Left ventricle myocardium inferior (tissue), 1 donor: ENCODE results near the gene OR2A7. TPM values are rescaled to one million over a fixed set of nuclear protein-coding genes. Genes with fewer than 3 reads are reported as not detected.
"Not testable (repeated sequence)": the region's sequence is repeated elsewhere in the genome, so short reads cannot be mapped to it uniquely, and the experiment has no call there.

Experiments
- DNase-seq: peaks from one replicate; pipeline ENCODE4 v3.0.0-alpha.2; 2020
- H3K27ac ChIP-seq: fragments of 200-600 bp; replicated peaks from 2 replicates; pipeline ENCODE4 v1.8.0; 2021
- H3K27me3 ChIP-seq: fragments of 200-600 bp; 2 replicates; pipeline ENCODE4 v1.8.0; 2021; ENCODE audit warnings: low read depth
- H3K36me3 ChIP-seq: fragments of 200-600 bp; 2 replicates; pipeline ENCODE4 v1.8.0; 2021
- H3K4me1 ChIP-seq: fragments of 200-600 bp; 2 replicates; pipeline ENCODE4 v1.8.0; 2021
- H3K4me3 ChIP-seq: fragments of 200-600 bp; 2 replicates; pipeline ENCODE4 v1.8.0; 2021; ENCODE audit warnings: mild to moderate bottlenecking, moderate library complexity
- H3K9me3 ChIP-seq: fragments of 200-600 bp; replicated peaks from 2 replicates; pipeline ENCODE4 v1.8.0; 2021
- intact Hi-C: fragments of 100-400 bp; cut with micrococcal nuclease; formaldehyde crosslinking; loops from one replicate; pipeline ENCODE4 v1.11.0; 2022
- total RNA-seq: library from RNA; stranded (reverse); fragmentation: NEBNext Ultra II Directional; extraction: Animal tissue kit (Norgen Biotek cat#: 25700); gene quantifications from one replicate; pipeline ENCODE4 v1.2.1, GENCODE V29; 2021
- TF ChIP-seq, protein P1 (sequence below): fragments of 200-600 bp; IDR thresholded peaks from 2 replicates; pipeline ENCODE4 v1.8.0; 2021; ENCODE audit warnings: antibody characterized with exemption, mild to moderate bottlenecking, borderline replicate concordance
- donor health status: DM: no; HTN: yes; CAD: no; lungs with severe emphysema.

Gene OR2A7
- total RNA-seq, 1 donor from 2014 or later = 0.16 TPM

DNA sequence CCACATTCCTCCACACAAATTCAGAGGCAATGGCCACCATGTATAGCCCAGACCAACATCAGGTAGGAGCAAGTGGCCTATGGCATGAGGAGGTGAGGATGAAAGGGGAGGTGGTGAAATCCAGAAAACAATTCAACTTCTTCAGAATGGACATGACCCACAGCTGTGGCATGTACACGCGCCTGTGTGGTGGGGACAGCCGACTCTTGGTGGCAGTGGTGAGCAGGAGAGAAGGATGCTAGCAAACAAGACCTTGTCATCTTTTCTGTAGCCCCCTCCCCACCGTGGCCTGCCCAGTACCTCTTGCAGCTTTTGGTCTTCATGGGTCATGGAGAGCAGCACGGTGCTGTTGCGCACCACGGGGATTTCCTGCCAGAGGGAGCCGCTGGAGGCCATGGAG is 17.4 kb upstream of the OR2A7 start:
- H3K4me3 ChIP-seq, H3K27me3 ChIP-seq, H3K36me3 ChIP-seq, intact Hi-C loops, DNase-seq, H3K9me3 ChIP-seq, H3K27ac ChIP-seq, H3K4me1 ChIP-seq: not testable (repeated sequence)

DNA sequence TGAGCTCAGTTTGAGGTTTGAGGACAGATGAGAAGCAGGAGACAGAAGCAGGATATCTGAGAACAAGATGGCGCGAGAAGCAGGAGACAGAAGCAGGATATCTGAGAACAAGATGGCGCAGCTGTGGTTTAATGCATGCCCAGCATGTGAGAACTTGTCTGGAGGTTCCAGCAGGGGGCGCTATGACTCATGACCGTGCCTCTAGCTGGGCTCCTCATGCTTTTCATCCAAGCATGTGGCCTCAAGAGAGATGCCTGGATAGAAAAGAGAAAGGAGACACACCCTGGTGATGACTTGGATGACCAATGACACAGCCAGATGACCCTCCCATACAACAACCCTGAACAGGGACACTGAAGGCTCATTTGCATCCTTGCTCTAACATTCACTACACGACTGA is 15.4 kb upstream of the OR2A7 start:
- intact Hi-C loops, H3K27ac ChIP-seq, H3K36me3 ChIP-seq, H3K4me1 ChIP-seq, H3K9me3 ChIP-seq, H3K4me3 ChIP-seq, H3K27me3 ChIP-seq, DNase-seq: not testable (repeated sequence)

DNA sequence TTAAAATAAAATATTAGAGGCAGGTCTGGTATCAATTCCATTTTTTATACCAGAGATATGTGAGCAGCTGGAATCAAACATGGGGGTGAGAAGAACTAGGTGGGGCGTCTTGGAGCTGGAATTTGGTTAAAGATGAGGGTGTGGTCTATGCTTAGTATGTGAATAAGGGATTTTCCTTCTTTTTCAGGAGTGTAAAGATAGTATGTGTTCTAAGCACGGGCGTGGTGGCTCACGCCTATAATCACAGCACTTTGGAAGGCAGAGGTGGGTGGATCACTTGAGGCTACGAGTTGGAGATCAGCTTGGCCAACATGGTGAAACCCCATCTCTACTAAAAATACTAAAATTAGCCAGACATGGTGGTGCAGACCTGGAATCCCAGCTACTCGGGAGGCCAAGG is 10.7 kb upstream of the OR2A7 start:
- DNase-seq, H3K4me1 ChIP-seq, H3K9me3 ChIP-seq, H3K27ac ChIP-seq, H3K27me3 ChIP-seq, H3K36me3 ChIP-seq, H3K4me3 ChIP-seq, intact Hi-C loops: not testable (repeated sequence)

DNA sequence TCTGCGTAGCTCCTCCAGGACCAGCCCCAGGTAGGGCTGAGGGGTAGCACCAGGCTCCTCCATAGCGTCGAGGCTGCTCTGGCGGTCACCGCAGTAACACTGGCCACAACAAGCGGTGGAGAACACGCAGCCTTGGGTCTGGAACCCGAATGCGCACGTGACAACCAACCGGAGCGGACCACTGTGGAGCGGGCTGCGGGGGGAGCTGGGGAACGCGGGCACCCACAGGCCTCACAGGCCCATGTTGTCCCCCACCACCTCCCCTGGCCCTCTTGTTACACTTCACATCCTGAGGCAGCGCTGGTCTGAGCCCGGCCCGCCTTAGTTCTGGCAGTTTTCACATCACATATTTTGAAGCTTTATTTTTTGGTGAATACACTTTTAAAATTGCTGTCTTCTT is 4.6 kb upstream of the OR2A7 start, which contains the start of gene CTAGE8:
Gene CTAGE8 (minus strand): TSS at position 101 of the 400 bp plus-strand sequence. CDS start 38 bp downstream, at position 63.
- H3K4me1 ChIP-seq, DNase-seq, H3K27me3 ChIP-seq, H3K4me3 ChIP-seq, intact Hi-C loops, H3K9me3 ChIP-seq, H3K36me3 ChIP-seq, H3K27ac ChIP-seq: not testable (repeated sequence)

DNA sequence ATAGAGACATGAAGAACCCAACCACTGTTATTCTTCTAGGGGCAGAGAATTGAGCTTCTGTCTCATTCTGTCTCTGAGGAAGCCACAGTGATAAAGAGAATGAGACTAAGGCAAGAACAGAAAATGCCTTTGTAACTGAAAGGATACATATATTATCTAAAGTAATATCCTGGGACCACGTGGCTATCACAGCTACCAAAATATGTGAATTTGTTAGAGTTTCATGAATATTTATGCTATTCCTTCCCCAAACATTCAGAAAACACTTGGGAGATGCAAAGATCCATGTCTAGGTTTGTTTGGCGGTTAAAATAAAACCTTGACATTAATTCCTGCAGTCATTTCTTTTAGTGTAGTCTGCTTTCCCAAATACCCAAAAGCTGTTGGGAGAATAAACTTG is 2.5 kb downstream of the OR2A7 start:
- H3K27me3 ChIP-seq, H3K4me3 ChIP-seq, H3K9me3 ChIP-seq, H3K36me3 ChIP-seq, intact Hi-C loops, H3K4me1 ChIP-seq, DNase-seq, H3K27ac ChIP-seq: not testable (repeated sequence)

DNA sequence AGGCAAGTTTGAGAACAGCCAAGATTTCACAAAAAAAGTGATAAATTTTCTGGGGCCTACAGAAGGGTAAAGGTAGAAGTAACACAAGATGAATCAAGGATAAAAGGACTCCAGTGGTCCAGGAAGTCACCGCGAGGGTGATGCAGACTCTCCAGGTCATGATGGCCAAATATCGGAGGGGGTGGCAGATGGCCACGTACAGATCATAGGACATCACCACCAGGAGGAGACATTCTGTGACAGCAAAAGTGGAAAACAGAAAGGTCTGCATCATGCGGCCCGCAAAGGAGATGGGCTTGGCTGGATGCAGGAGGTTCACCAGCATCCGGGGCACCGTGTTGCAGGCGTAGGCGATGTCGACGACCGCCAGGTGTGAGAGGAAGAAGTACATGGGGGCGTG is 5.5 kb downstream of the OR2A7 start:
- not testable (repeated sequence) for H3K27ac ChIP-seq, DNase-seq

DNA sequence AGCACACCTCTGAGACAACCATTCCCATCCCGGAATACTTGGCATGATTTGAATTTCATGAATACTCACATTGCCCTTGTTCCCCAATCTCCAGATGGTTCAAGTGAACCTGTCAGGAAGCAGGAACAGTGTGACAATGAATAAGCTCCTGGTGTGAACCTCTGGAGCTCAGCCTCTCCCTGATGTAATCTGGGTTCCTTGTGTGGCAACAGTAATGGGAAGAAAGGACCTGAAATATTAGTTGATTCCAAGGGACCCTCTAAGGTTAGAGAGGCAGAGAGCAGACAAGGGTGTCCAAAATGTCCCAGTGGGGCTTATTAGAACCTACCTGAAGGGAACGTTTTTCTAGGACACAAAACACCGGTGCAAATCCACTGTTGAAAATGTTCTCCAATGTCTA is 8.5 kb downstream of the OR2A7 start:
- no peak overlapping the region for H3K27ac ChIP-seq
- H3K4me1 ChIP-seq = no peaks in the 10 kb centered on the region
- no peak overlapping the region for H3K4me3 ChIP-seq
- no peaks in the 10 kb centered on the region for H3K36me3 ChIP-seq
- DNase-seq = no peak
- no peaks in the 10 kb centered on the region for H3K27me3 ChIP-seq
- intact Hi-C loops = no loop called here
- no peaks in the 10 kb centered on the region for H3K9me3 ChIP-seq
- TF ChIP-seq, protein P1, sequence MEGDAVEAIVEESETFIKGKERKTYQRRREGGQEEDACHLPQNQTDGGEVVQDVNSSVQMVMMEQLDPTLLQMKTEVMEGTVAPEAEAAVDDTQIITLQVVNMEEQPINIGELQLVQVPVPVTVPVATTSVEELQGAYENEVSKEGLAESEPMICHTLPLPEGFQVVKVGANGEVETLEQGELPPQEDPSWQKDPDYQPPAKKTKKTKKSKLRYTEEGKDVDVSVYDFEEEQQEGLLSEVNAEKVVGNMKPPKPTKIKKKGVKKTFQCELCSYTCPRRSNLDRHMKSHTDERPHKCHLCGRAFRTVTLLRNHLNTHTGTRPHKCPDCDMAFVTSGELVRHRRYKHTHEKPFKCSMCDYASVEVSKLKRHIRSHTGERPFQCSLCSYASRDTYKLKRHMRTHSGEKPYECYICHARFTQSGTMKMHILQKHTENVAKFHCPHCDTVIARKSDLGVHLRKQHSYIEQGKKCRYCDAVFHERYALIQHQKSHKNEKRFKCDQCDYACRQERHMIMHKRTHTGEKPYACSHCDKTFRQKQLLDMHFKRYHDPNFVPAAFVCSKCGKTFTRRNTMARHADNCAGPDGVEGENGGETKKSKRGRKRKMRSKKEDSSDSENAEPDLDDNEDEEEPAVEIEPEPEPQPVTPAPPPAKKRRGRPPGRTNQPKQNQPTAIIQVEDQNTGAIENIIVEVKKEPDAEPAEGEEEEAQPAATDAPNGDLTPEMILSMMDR = no peak

More for the DNA sequence above, 5.5 kb downstream of the OR2A7 start:
- H3K4me1 ChIP-seq, H3K27me3 ChIP-seq, intact Hi-C loops, H3K4me3 ChIP-seq, H3K36me3 ChIP-seq, H3K9me3 ChIP-seq: not testable (repeated sequence)

DNA sequence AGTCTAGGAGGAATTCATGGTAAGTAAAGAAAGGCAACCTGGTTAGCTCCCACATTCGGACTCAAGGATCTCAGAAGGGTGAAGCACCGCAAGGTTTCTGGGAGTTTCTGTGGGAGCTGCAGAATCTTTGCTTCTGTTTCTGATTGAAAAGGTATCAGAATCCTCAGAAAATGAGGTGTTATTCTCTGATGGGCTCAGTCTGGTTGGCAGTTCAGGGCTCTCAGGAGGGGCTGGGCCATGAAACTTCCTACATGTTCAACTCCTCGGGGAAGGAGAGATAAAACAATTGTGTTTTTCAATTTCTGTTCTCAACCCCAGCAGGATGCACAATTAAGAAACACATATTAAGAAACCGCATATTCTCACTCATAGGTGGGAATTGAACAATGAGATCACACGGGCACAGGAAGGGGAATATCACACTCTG is 9.1 kb downstream of the OR2A7 start:
- H3K27ac ChIP-seq = no peak overlapping the region
- no peak for DNase-seq
- intact Hi-C loops = no loop called here
- no peaks in the 10 kb centered on the region for H3K9me3 ChIP-seq
- H3K27me3 ChIP-seq = no peaks in the 10 kb centered on the region
- no peaks in the 10 kb centered on the region for H3K4me1 ChIP-seq
- no peaks in the 10 kb centered on the region for H3K36me3 ChIP-seq
- H3K4me3 ChIP-seq = no peak overlapping the region
- TF ChIP-seq, protein P1 = no peak

DNA sequence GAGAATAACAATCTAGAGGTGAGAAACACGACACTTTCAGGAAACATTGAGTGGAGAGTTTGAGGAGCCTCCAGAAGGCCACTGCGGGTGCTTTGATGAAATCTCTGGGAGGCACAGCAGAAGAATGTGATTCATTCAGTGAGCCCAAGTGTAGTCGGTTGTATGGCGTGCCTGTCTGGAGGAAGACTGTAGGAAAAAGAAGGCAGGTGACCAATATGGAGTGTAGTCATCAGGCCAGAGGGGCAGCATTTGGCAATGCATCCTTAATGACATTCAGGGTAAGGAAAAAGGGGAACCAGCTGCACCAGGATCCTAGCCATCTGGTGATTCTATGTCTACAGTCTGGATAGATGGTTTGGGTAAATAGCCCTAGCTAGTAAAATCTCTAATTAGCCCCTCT is 12.3 kb downstream of the OR2A7 start:
- DNase-seq, H3K27ac ChIP-seq, H3K4me3 ChIP-seq, H3K36me3 ChIP-seq, H3K4me1 ChIP-seq, H3K27me3 ChIP-seq, H3K9me3 ChIP-seq, intact Hi-C loops: not testable (repeated sequence)

DNA sequence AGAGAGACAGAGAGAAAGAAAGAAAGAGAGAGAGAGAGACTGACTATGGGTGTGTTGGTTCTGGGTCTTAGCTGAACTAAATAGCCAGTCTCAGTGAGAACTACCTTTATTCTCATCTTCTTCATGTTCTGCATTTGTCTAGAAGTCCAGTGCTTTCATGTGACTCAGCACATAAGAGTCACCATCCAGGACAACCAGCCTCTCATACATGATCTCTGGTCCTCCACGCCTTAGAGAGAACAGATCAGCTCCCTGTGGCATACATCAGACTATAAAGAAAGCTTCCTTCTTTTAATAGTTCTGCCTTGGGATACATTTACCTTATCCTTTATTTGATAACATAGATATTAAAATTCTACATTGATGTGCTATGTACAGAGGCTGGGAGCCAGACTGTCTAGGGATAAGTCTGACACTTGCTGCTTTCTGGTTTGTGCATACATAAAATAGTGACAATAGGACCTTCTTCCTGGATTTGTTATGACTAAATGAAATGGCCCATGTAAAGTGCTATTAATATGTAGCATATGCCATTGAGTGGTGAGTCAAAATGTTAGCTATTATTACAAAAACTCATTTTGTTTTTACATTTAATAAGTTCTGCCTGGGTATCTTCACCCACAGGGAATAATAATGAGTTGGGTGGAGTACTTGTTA is 16.8 kb downstream of the OR2A7 start:
- H3K4me1 ChIP-seq, H3K27me3 ChIP-seq, H3K27ac ChIP-seq, H3K9me3 ChIP-seq, DNase-seq, H3K36me3 ChIP-seq, H3K4me3 ChIP-seq, intact Hi-C loops: not testable (repeated sequence)

DNA sequence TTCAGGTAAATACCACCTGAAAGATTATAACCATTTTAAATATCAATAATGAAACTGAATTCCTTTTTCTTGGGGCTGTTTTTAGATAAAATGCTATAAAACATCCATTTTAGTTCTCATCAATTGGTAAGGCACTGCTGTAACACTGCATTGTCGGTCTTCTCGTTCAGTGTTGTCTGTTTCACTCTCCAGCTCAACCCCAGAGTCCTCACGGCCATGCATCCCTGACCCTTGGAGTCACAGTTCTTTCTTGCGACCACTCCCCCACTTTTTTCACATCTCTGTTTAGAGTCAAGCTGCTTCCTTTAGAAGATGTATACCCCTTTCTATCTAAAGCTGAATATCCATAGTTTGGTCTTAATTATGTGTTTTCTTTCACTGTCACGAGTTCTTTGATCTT is 17.6 kb downstream of the OR2A7 start:
- H3K36me3 ChIP-seq, DNase-seq, H3K27ac ChIP-seq, H3K27me3 ChIP-seq, H3K9me3 ChIP-seq, intact Hi-C loops, H3K4me3 ChIP-seq, H3K4me1 ChIP-seq: not testable (repeated sequence)

DNA sequence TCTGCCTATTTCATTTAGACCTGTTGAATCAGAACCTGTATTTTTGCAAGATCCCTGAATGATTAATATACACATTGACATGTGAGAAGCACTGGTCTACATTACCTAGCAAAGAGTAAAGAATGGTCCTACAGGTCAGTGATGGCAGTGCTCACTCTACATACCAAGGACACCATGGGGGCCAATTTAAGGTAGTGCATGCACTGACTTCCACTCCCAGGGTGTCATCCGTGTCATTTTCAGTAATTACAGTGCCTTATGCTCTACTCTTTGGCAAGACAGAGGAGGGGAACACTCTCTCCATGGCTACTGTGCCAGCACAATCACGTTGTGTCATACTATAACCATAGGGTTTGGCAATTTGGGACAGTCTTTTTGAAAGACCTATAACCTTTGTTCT is 19.2 kb downstream of the OR2A7 start:
- H3K4me1 ChIP-seq, H3K9me3 ChIP-seq, H3K36me3 ChIP-seq, H3K4me3 ChIP-seq, H3K27me3 ChIP-seq, H3K27ac ChIP-seq, DNase-seq, intact Hi-C loops: not testable (repeated sequence)
